Hypothalamus (tissue), 51 donors: ENCODE results near the gene CNOT1.
"Not testable (repeated sequence)": the region's sequence is repeated elsewhere in the genome, so short reads cannot be mapped to it uniquely, and the experiment has no call there.

Experiments used
- DNase-seq, 51 donors: peaks; one replicate each; lab custom pipeline; 2025; lab: John Stamatoyannopoulos, UW

Gene CNOT1

GRCh38 chr16:58639230-58639629 lies 9.6 kb upstream of the CNOT1 start:
- no peak for DNase-seq

DNA sequence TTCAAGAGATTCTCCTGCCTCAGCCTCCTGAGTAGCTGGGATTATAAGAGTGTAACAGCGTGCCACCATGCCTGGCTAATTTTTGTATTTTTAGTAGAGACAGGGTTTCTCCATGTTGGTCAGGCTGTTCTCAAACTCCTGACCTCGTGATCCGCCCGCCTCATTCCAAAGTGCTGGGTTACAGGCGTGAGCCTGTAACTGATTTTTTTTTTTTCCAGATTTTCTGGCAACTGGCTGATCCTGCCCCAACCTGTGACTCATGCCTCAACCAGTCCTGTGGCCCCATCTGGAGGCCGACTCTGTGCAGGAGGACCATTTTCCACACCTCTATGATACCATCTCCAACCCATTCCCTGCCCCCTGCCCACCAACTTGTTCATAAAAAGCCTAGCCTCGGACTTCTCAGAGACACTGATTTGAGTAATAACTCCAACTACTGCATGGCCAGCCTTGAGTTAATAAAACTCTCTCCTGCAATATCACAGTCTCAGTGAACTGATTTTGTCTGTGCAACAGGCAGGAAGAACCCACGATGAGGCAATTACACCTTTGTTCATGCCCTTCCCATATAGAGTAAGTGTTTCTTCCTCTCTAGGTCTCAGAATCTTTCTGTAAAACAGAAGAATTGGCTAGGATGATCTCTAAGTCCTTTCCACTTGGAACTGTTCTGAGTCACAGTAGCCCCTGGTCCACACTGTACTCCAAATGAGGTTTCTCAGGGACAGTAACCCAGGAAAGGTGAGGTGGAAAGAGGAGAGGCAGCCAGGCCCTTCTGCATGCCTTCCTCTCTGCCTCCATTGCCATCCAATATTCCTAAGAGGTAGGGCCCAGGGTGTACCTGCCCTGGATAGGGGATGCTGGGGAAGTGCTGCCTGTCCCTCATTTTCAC lies 8.8 kb upstream of the CNOT1 start:
- DNase-seq = no peak

DNA sequence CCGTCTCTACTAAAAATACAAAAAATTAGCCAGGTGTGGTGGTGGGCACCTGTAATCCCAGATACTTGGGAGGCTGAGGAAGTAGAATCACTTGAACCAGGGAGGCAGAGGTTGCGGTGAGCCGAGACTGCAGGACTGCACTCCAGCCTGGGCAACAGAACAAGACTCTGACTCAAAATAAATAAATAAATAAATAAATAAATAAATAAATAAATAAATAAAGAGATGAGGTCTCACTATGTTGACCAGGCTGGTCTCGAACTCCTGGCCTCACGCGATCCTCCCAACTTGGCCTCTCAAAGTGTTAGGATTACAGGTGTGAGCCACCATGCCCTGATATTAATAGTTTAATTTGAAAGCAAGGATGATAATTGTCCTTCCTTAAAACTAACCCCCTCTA lies 7.4 kb upstream of the CNOT1 start:
- DNase-seq = not testable (repeated sequence)

GRCh38 chr16:58636466-58636865 lies 6.8 kb upstream of the CNOT1 start:
- DNase-seq = no peak

GRCh38 chr16:58635502-58635901 lies 5.9 kb upstream of the CNOT1 start:
- no peak for DNase-seq

- no peak for DNase-seq
These were observed 4.7 kb upstream of the CNOT1 start for GRCh38 chr16:58634265-58634802.

DNA sequence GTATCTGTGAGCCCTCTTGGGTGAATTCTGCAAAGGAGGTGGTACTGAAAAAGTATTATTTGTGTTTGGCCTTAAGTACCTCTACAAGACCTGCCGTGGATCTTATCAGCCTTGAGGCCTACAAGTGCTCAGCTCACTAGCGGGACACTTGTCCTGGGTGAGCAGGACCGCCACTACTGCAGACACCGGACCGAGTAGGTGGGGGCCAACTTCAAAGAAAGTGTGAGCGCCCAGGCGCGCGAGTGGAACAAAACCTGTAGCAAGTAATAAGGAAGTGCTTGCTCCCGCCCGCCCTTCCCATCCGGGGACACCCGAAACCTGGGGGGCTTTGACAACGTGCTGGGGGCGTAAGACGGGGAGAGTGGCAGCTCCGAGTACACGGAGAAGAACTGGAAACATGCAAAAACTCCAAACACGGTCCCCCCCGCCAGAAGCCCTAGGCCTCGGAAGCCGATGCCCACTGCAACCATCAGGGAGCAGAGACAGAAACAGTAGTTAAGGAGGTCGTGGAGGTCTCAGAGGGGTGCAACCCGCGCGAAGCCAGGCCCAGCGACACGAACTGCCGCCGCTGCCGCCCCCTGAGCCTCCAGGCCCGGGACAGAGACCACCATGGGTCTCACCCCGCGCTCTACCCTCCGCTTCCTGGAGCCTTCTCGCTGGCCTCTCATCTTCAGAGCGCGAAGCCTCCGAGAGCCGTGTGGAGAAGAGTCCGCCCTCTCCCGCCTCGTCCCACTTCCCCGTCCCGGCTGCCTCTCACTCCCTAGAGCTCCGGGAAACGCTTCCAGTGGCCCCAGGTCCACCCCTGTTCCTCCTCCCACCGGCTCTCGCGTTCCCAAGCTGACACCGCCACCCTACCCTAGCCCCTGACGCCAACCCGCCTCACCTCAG lies 537 bp downstream of the CNOT1 start:
- DNase-seq = peak in 36 of 51 donors; percentile 11 to 74 (median 38)

DNA sequence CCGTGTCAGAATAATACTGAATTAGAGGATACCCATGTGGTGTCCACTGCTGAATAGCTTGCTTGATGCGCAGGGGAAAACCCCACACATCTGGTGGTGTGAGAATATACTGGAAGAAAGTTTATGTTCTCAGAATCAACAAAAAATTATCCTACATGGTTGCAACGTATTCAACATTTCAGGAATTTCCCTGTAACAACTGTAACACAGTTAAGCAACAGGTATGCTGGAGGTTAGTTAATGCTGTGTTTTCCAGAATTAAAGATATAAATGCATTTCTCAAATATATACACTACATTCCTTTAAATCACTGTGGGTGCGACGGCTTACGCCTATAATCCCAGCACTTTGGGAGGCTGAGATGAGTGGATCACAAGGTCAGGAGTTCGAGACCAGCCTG lies 5.4 kb downstream of the CNOT1 start:
- no peak for DNase-seq

- DNase-seq = no peak
These were observed 9.2 kb downstream of the CNOT1 start for GRCh38 chr16:58620396-58620795.

DNA sequence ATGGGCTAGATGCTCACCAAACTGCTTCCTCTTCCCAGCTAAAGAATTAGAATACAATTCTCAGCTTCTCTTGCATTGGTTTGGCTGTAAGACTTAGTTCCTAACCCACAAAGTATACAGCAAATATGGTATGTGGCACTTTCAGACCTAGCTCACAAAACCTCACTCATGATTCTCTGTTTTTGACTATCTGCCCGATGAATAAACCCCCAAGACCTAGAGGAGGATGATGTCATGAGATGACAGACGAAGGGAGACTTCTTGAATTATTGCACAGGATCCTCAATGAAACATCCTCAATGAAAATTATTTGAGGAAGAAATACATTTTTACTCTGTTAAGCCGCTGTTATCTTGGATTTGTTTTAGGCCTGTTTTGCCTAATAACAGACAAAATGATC lies 14.3 kb downstream of the CNOT1 start:
- no peak for DNase-seq

DNA sequence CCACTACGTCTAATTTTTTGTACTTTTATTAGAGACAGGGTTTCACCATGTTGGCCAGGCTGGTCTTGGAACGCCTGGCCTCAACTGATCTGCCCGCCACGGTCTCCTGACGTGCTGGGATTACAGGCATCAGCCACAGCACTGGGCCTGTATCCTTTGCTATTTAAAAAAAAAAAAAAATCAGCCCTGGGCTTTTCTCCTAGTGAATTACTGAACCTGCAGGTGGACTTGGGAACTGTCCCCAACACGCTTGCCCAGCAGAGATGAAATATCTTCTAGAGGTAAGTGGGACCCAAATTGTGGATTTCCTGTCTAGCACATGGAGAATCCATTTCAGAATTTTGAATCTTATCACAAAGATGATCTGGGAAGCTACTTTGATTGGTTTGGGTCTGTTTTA lies 14.8 kb downstream of the CNOT1 start:
- DNase-seq = no peak

- no peak for DNase-seq
These were observed 15.4 kb downstream of the CNOT1 start for GRCh38 chr16:58614212-58614611.

DNA sequence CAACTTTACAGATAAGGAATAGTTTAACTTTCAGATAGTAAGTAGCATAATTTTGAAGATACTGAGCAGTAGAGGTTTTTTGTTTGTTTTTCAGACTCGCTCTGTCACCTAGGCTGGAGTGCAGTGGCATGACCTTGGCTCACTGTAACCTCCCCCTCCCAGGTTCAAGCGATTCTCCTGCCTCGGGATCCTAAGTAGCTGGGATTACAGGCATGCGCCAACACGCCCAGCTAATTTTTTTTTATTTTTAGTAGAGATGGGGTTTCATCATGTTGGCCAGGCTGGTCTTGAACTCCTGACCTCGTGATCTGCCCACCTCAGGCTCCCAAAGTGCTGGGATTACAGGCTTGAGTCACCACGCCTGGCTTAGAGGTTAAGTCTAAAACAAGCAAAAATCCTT lies 16.7 kb downstream of the CNOT1 start:
- not testable (repeated sequence) for DNase-seq

DNA sequence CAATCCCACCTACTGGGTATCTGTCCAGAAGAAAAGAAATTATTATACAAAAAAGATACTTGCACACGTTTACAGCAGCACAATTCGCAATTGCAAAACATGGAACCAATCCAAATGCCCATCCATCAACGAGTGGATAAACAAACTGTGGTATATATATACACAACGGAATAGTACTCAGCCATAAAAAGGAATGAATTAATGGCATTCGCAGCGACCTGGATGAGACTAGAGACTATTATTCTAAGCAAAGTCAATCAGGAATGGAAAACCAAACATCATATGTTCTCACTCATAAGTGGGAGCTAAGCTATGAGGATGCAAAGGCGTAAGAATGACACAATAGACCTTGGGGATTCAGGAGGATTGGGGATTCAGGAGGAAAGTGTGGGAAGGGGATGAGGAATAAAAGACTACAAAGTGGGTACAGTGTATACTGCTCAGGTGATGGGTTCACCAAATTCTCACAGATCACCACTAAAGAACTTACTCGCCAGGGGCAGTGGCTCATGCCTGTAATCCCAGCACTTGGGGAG lies 21.0 kb downstream of the CNOT1 start:
- DNase-seq = no peak

DNA sequence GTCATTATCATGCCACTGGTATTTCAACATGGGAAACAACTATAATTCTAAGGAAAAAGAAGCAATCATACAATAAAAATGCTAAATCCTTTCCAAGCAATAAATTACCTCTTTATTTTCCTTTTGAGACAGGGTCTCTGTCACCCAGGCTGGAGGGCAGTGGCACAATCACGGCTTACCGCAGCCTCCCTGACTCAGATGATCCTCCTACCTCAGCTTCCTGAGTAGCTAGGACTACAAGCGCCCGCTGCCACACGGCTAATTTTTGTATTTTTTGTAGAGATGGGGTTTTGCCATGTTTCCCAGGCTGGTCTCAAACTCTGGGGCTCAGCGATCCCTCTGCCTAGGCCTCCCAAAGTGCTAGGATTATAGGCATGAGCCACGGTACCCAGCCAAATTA lies 24.1 kb downstream of the CNOT1 start:
- DNase-seq = no peak

GRCh38 chr16:58591083-58591482 lies 38.5 kb downstream of the CNOT1 start:
- no peak for DNase-seq

- no peak for DNase-seq
These were observed 40.2 kb downstream of the CNOT1 start for GRCh38 chr16:58589326-58589905.

DNA sequence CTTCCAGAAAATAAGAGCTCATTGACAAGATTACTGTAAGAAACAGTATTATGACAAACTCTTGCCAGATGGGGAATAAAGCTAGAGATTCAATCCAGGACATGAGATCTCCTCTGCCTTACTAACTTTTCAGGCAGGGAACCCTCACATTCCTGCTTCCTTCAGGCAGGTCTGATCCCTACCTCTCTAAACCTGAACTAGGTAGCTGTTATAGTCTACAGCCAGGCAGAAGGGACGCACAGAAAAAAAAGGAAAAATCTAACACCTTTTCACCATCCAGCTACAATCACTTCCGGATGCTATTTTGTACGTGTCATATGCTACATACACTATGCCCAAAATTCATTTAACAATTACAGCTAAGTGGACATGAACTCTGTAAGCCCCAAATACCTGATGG lies 41.2 kb downstream of the CNOT1 start:
- DNase-seq = no peak

- no peak for DNase-seq
These were observed 43.1 kb downstream of the CNOT1 start for GRCh38 chr16:58586340-58587030.

DNA sequence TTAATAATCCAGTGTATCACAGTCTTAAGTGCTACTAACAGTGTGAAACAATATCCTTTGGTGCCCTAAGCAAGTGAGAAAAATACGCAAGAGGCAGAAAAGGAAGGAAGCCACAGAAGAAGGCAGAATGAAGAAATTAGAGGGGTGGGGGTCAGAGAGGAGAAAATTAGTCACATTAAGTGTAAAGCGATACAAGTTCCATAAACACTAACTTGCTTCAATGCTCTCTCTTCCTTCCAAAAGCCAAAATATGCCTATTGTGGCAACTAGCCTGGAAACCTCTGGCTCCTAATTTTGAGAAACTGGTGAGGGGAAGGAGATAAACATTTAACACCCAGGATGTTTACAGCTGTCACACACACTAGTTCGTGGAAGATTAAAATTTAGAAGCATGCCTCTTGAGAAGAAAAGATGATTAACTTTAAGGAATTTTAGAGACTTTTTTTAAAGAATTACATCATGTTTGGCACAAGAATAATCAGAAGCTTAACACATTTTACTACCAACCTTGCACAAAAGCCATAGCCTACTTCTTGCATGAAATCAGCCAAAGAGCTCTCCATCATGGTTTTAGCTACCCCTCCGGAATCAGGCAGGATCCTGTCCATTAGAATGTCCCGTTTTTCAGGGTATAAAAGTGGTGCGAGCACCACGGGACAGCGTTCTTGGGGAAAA lies 44.7 kb downstream of the CNOT1 start:
- DNase-seq = no peak
